HCT116 (cell line): ENCODE data around the gene CTTNBP2. TPM values are rescaled to one million over a fixed set of nuclear protein-coding genes. Genes with fewer than 3 reads are reported as not detected.

ENCODE experiments used
- ATAC-seq: fragments of 200-7000 bp; cut with Tn5 transposase; 2 replicates; pipeline ENCODE4 v1.9.1; 2020; ENCODE audit warnings: mild to moderate bottlenecking, moderate library complexity
- BruUV-seq: library from RNA; stranded (reverse); fragments of 400-500 nt; replicated peaks from 2 replicates; lab custom pipeline; 2021; lab: Mats Ljungman, UMichigan
- CTCF ChIA-PET: fragments of 300-600 bp; sonication (Branson Sonifier 250); formaldehyde crosslinking; loops from one replicate; lab custom pipeline; 2021; ENCODE audit warnings: antibody characterized with exemption; lab: Charles Lee
- POLR2A ChIA-PET: fragments of 300-600, 350-600 bp; sonication (Branson Sonifier 250); formaldehyde crosslinking; loops from one replicate; lab custom pipeline; 2021; ENCODE audit warnings: antibody characterized with exemption; lab: Charles Lee
- RAD21 ChIA-PET, 2 experiments: fragments of 300-600 bp; sonication (Branson Sonifier 250); formaldehyde crosslinking; loops; one replicate each; lab custom pipeline; 2023; ENCODE audit warnings: low total read pairs in 2 of 2; ENCODE audit not compliant: uncharacterized antibody in 2 of 2, unreplicated experiment in 2 of 2, low non-redundant PET in 1 of 2; lab: Charles Lee
- DNase-seq: peaks from one replicate; pipeline ENCODE4 v3.0.0-alpha.2; 2010; ENCODE audit warnings: low read depth, low spot score
- H2AFZ ChIP-seq: fragments of 200-600 bp; shearing (Covaris generic), sonication (generic); 2 replicates; pipeline ENCODE4 v1.6.1; 2017; ENCODE audit warnings: low read depth, mixed run types, mixed read lengths, antibody characterized with exemption, low read length; ENCODE audit not compliant: poor library complexity, severe bottlenecking
- H3K27ac ChIP-seq: 2 replicates; pipeline ENCODE4 v1.5.1; 2012; ENCODE audit warnings: low read depth, low read length
- H3K27me3 ChIP-seq: fragments of 200-600 bp; sonication (generic); 2 replicates; pipeline ENCODE4 v1.6.1; 2016; ENCODE audit warnings: mixed run types, low read length, mixed read lengths; ENCODE audit not compliant: insufficient read depth
- H3K36me3 ChIP-seq, 2 experiments: fragments of 200-500 bp in 1 of 2; fragments of 200-600 bp in 1 of 2; sonication (Bioruptor generic) in 1 of 2; sonication (generic) in 1 of 2; 2 replicates each; pipeline versions ENCODE4 v1.5.1 to v1.6.1; 2014 to 2016; ENCODE audit warnings: low read length in 2 of 2, inconsistent platforms in 1 of 2, mixed read lengths in 1 of 2, mixed run types in 1 of 2; ENCODE audit not compliant: insufficient read depth in 2 of 2, control insufficient read depth in 1 of 2
- H3K4me1 ChIP-seq, 2 experiments: fragments of 200-600 bp in 1 of 2; sonication (generic) in 1 of 2; 2 replicates each; pipeline versions ENCODE4 v1.5.1 to v1.6.1; 2012 to 2017; ENCODE audit warnings: low read length in 2 of 2, inconsistent platforms in 1 of 2, mild to moderate bottlenecking in 1 of 2, mixed read lengths in 1 of 2, mixed run types in 1 of 2, moderate library complexity in 1 of 2; ENCODE audit not compliant: insufficient read depth in 2 of 2, control insufficient read depth in 1 of 2
- H3K4me2 ChIP-seq: fragments of 200-600 bp; sonication (generic); 2 replicates; pipeline ENCODE4 v1.6.1; 2017; ENCODE audit warnings: mixed run types, low read length, mixed read lengths
- H3K4me3 ChIP-seq, 2 experiments: fragments of 200-600 bp in 1 of 2; sonication (generic) in 1 of 2; replicated peaks in 1 of 2; 2 replicates each; pipeline ENCODE4 v1.5.1; 2011 to 2016; ENCODE audit warnings: low read length in 2 of 2, control low read depth in 1 of 2, low read depth in 1 of 2, mild to moderate bottlenecking in 1 of 2, mixed read lengths in 1 of 2, mixed run types in 1 of 2
- H3K79me2 ChIP-seq: fragments of 200-600 bp; sonication (generic); 2 replicates; pipeline ENCODE4 v1.6.1; 2017; ENCODE audit warnings: mild to moderate bottlenecking, mixed run types, low read length, moderate library complexity, mixed read lengths; ENCODE audit not compliant: insufficient read depth
- H3K9ac ChIP-seq: fragments of 200-600 bp; sonication (generic); 2 replicates; pipeline ENCODE4 v1.6.1; 2016; ENCODE audit warnings: low read length, mixed read lengths
- H3K9me2 ChIP-seq: fragments of 200-600 bp; sonication (generic), shearing (Covaris generic); 2 replicates; pipeline ENCODE4 v1.6.1; 2017; ENCODE audit warnings: mixed run types, mild to moderate bottlenecking, moderate library complexity; ENCODE audit not compliant: insufficient read depth
- H3K9me3 ChIP-seq, 2 experiments: fragments of 200-500 bp in 1 of 2; fragments of 200-600 bp in 1 of 2; sonication (Bioruptor generic) in 1 of 2; sonication (generic) in 1 of 2; 2 replicates each; pipeline ENCODE4 v1.6.1; 2014 to 2017; ENCODE audit warnings: low read length in 2 of 2, mixed read lengths in 2 of 2, inconsistent platforms in 1 of 2, low read depth in 1 of 2, mild to moderate bottlenecking in 1 of 2, mixed run types in 1 of 2, moderate library complexity in 1 of 2; ENCODE audit not compliant: control insufficient read depth in 1 of 2, insufficient read depth in 1 of 2
- H4K20me1 ChIP-seq: fragments of 200-600 bp; sonication (generic), shearing (Covaris generic); 2 replicates; pipeline ENCODE4 v1.6.1; 2017; ENCODE audit warnings: mixed run types, mild to moderate bottlenecking, moderate library complexity; ENCODE audit not compliant: insufficient read depth
- CBX3 ChIP-seq: IDR thresholded peaks from 2 replicates; pipeline ENCODE4 v1.6.1; 2012; ENCODE audit warnings: low read depth
- CEBPB ChIP-seq: IDR thresholded peaks from 2 replicates; pipeline ENCODE4 v1.6.1; 2012; ENCODE audit warnings: low read depth
- CTCF ChIP-seq, 3 experiments: fragments of 200-600 bp in 1 of 3; sonication (generic) in 1 of 3; IDR thresholded peaks in 2 of 3; conservative IDR thresholded peaks in 1 of 3; 2 replicates each; pipeline ENCODE4 v1.5.1; 2012 to 2017; ENCODE audit warnings: low read depth in 2 of 3, low read length in 2 of 3, antibody characterized with exemption in 1 of 3, borderline replicate concordance in 1 of 3, control low read depth in 1 of 3, mild to moderate bottlenecking in 1 of 3, mixed read lengths in 1 of 3, mixed run types in 1 of 3, moderate library complexity in 1 of 3; ENCODE audit not compliant: insufficient read depth in 1 of 3
- ELF1 ChIP-seq: IDR thresholded peaks from 2 replicates; pipeline ENCODE4 v1.6.1; 2012; ENCODE audit warnings: low read depth, borderline replicate concordance
- EZH2 ChIP-seq: fragments of 200-600 bp; sonication (generic); IDR thresholded peaks from 2 replicates; pipeline ENCODE4 v1.6.1; 2017; ENCODE audit warnings: antibody characterized with exemption, mixed run types
- EZH2phosphoT487 ChIP-seq: fragments of 200-600 bp; IDR thresholded peaks from 2 replicates; pipeline ENCODE4 v1.6.1; 2018; ENCODE audit warnings: antibody characterized with exemption, borderline replicate concordance
- FOSL1 ChIP-seq: IDR thresholded peaks from 2 replicates; pipeline ENCODE4 v1.6.1; 2012; ENCODE audit warnings: low read depth
- JUND ChIP-seq: IDR thresholded peaks from 2 replicates; pipeline ENCODE4 v1.6.1; 2012
- POLR2A ChIP-seq: IDR thresholded peaks from 2 replicates; pipeline ENCODE4 v1.7.0; 2011; ENCODE audit warnings: borderline replicate concordance; ENCODE audit not compliant: insufficient read depth, insufficient read length; ENCODE audit errors: extremely low read depth
- REST ChIP-seq: IDR thresholded peaks from 2 replicates; pipeline ENCODE4 v1.6.1; 2012; ENCODE audit warnings: low read depth
- SP1 ChIP-seq: IDR thresholded peaks from 2 replicates; pipeline ENCODE4 v1.6.1; 2012; ENCODE audit warnings: low read depth
- SRF ChIP-seq: IDR thresholded peaks from 2 replicates; pipeline ENCODE4 v1.6.1; 2012; ENCODE audit warnings: low read depth
- YY1 ChIP-seq: IDR thresholded peaks from 2 replicates; pipeline ENCODE4 v1.6.1; 2011; ENCODE audit warnings: low read length, low read depth, moderate library complexity, mild to moderate bottlenecking; ENCODE audit not compliant: insufficient replicate concordance; ENCODE audit errors: extremely low read depth
- ZFX ChIP-seq: fragments of 450-650 bp; IDR thresholded peaks from 2 replicates; pipeline ENCODE4 v1.6.1; 2017
- ZNF274 ChIP-seq: fragments of 200-500 bp; sonication (Bioruptor generic); IDR thresholded peaks from 2 replicates; pipeline ENCODE4 v1.6.1; 2014; ENCODE audit warnings: mild to moderate bottlenecking, low read depth, low read length, inconsistent platforms
- intact Hi-C: fragments of 100-400 bp; cut with micrococcal nuclease; formaldehyde crosslinking; loops from 2 replicates; pipeline ENCODE4 v1.10.0; 2022
- total RNA-seq: library from RNA; stranded (reverse); gene quantifications from one replicate; pipeline ENCODE4 v1.2.1, GENCODE V29; 2021; ENCODE audit not compliant: unreplicated experiment
- TF ChIP-seq, protein P1 (sequence below): IDR thresholded peaks from 2 replicates; pipeline ENCODE4 v1.6.1; 2011; ENCODE audit warnings: mild to moderate bottlenecking, low read length, moderate library complexity; ENCODE audit not compliant: insufficient replicate concordance; ENCODE audit errors: extremely low read depth

CTTNBP2 gene
- total RNA-seq, 1 experiment from 2014 or later: 5.4 TPM

GRCh38 chr7:117698018-117698417 is 175.2 kb downstream of the CTTNBP2 start (continued):
- no peak for TF ChIP-seq ELF1
- no peak for TF ChIP-seq FOSL1
- TF ChIP-seq SRF: no peak
- no peak for TF ChIP-seq YY1
- TF ChIP-seq SP1: no peak

GRCh38 chr7:117692338-117692737 is 180.9 kb downstream of the CTTNBP2 start:
- Histone ChIP-seq H3K79me2 (no peaks in the 10 kb centered on the region), H3K36me3 (no peaks in the 10 kb centered on the region)
- ATAC-seq: no peak
- TF ChIP-seq EZH2phosphoT487: no peak
- no peak for TF ChIP-seq CBX3
- TF ChIP-seq EZH2: no peak
- TF ChIP-seq ZFX: no peak
- TF ChIP-seq JUND: no peak
- TF ChIP-seq CEBPB: no peak
- TF ChIP-seq REST: no peak
- TF ChIP-seq YY1: no peak
- no peak for TF ChIP-seq ZNF274
- no peak for TF ChIP-seq POLR2A
- no peak for TF ChIP-seq CTCF (IDR thresholded peaks at IDR 0.05 in 2 of 3, conservative IDR thresholded peaks at IDR 0.05 in 1 of 3; ENCODE audit: borderline replicate concordance in 1 of 3, insufficient read depth in 1 of 3, low read depth in 2 of 3, low read length in 2 of 3)
- TF ChIP-seq, protein P1, sequence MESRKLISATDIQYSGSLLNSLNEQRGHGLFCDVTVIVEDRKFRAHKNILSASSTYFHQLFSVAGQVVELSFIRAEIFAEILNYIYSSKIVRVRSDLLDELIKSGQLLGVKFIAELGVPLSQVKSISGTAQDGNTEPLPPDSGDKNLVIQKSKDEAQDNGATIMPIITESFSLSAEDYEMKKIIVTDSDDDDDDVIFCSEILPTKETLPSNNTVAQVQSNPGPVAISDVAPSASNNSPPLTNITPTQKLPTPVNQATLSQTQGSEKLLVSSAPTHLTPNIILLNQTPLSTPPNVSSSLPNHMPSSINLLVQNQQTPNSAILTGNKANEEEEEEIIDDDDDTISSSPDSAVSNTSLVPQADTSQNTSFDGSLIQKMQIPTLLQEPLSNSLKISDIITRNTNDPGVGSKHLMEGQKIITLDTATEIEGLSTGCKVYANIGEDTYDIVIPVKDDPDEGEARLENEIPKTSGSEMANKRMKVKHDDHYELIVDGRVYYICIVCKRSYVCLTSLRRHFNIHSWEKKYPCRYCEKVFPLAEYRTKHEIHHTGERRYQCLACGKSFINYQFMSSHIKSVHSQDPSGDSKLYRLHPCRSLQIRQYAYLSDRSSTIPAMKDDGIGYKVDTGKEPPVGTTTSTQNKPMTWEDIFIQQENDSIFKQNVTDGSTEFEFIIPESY: no peak
- TF ChIP-seq SRF: no peak
- TF ChIP-seq, all 23 proteins: peak for 0
- Histone ChIP-seq H3K4me2 (no peak overlapping the region), H3K9me2 (no peaks in the 10 kb centered on the region), H3K4me1 (no peaks in the 10 kb centered on the region), H4K20me1 (no peaks in the 10 kb centered on the region), H3K9ac (no peak overlapping the region), H3K9me3 (no peaks in the 10 kb centered on the region), H2AFZ (no peak overlapping the region), H3K27me3 (no peaks in the 10 kb centered on the region), H3K4me3 (no peak overlapping the region), H3K27ac (no peak overlapping the region)
- BruUV-seq: no TSS peak
- RAD21 ChIA-PET: no interaction called here
- POLR2A ChIA-PET: no interaction called here
- intact Hi-C loops: no loop called here
- CTCF ChIA-PET: no interaction called here
- no peak for DNase-seq
